CD4-positive, alpha-beta T cell treated with Interleukin-6 at 100 ng/mL for 8 hours (primary cell): ENCODE data around the gene SHC2.
"Not testable (repeated sequence)": the region's sequence is repeated elsewhere in the genome, so short reads cannot be mapped to it uniquely, and the experiment has no call there.

Source experiments
- DNase-seq: peaks from one replicate; pipeline ENCODE4 v3.0.0-alpha.2; 2020; ENCODE audit warnings: mixed read lengths, low spot score

The SHC2 gene

GRCh38 chr19:389255-389934 lies 71.4 kb downstream of the SHC2 start:
- DNase-seq: no peak

GRCh38 chr19:388691-389090 lies 72.1 kb downstream of the SHC2 start:
- DNase-seq: no peak

- no peak for DNase-seq
Measured at GRCh38 chr19:387777-388176, 73.1 kb downstream of the SHC2 start.

GRCh38 chr19:386632-387301 lies 74.1 kb downstream of the SHC2 start:
- not testable (repeated sequence) for DNase-seq

- not testable (repeated sequence) for DNase-seq
Measured at GRCh38 chr19:386189-386588, 74.6 kb downstream of the SHC2 start.

GRCh38 chr19:384799-385169 lies 76.0 kb downstream of the SHC2 start:
- no peak for DNase-seq

GRCh38 chr19:383922-384798 lies 76.7 kb downstream of the SHC2 start:
- DNase-seq: no peak

GRCh38 chr19:383040-383439 lies 77.8 kb downstream of the SHC2 start:
- DNase-seq: no peak

- not testable (repeated sequence) for DNase-seq
Measured at GRCh38 chr19:382578-382977, 78.3 kb downstream of the SHC2 start.

- DNase-seq: not testable (repeated sequence)
Measured at GRCh38 chr19:381901-382300, 78.9 kb downstream of the SHC2 start.

GRCh38 chr19:380618-381219 lies 80.1 kb downstream of the SHC2 start:
- DNase-seq: not testable (repeated sequence)

- DNase-seq: no peak
Measured at GRCh38 chr19:379796-380195, 81.0 kb downstream of the SHC2 start.

GRCh38 chr19:378706-379105 lies 82.1 kb downstream of the SHC2 start:
- no peak for DNase-seq

GRCh38 chr19:377801-378581 lies 82.8 kb downstream of the SHC2 start:
- DNase-seq: no peak

GRCh38 chr19:376111-376470 lies 84.7 kb downstream of the SHC2 start:
- DNase-seq: no peak

- no peak for DNase-seq
Measured at GRCh38 chr19:375395-376110, 85.3 kb downstream of the SHC2 start.

- no peak for DNase-seq
Measured at GRCh38 chr19:374886-375235, 86.0 kb downstream of the SHC2 start.

- no peak for DNase-seq
Measured at GRCh38 chr19:374183-374885, 86.5 kb downstream of the SHC2 start.

- no peak for DNase-seq
Measured at GRCh38 chr19:373391-374182, 87.2 kb downstream of the SHC2 start.
